HG03460 (cell line): Measurements from ENCODE around the gene HLA-DPA1.

Experiments
- ATAC-seq: cut with Tn5 transposase; IDR thresholded peaks from one replicate; pipeline ENCODE4 v1.9.1; 2021; ENCODE audit not compliant: unreplicated experiment

The HLA-DPA1 gene

DNA sequence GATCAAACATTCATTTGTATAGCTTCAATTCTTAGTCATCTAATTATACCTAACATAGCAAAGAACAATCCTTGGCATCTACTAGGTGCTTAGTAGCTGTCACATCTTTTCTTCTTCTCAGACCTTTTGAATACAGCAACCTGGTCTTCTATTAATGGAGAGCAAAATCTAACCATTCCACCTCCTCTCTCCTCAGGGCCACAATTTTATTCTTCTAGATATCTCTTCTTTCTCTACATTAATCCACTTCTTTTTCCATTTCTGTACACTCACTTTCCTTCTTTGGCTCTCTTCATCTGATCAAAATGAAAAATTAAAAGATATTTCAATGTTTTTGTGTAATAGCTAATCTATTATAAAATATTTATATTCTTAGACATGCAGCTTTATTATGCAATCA lies 55.0 kb downstream of the HLA-DPA1 start:
- ATAC-seq, result no peak

DNA sequence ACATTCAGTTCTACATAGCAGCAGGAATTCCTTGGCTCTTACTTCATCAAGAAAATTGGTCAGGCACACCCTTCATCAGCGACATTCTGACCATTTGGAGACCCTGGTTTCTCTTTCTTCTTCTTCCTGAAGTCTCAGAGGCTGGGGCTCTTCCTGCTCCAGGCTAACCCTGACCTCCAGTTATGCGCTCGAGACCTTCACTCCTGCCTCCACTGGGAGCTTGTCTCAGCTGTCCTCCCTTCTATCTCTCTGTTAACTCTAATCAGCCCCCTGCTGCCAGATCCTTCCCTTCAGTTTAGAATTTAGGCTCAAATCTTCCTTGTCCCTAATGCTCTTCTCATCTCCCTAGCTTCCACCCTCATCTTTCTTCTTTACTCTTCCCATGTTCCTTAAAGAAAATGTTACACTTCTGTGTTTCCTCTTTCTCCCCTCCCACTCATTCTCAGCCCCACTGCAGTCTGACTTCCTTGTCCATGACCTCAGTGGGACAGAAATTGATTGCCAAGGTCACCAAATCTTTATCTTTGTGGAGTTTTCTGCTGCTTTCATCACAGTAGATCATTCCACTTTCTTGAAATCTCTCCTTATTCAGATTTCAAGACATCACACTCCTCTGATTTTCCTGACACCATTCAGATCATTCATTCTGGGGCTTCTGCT lies 55.6 kb downstream of the HLA-DPA1 start:
- no peak for ATAC-seq

DNA sequence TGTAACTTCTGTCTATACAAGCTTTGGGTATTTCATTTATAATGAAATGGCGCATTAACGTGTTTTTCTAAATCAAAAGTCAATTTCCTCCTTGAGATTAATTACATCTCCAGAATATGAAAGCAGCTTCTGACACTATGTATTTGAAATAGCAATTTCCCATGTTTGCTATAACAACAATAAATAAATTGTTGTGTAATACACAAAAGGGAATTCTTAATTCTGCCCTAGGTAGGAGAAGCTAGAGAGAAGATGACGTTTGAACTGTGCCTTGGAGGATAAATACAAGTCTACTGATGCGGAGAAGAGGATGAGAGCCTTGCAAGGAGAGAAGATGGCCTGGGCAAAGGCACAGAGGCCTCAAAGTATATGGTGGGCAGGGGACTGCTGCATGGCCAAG lies 56.4 kb downstream of the HLA-DPA1 start:
- no peak for ATAC-seq

DNA sequence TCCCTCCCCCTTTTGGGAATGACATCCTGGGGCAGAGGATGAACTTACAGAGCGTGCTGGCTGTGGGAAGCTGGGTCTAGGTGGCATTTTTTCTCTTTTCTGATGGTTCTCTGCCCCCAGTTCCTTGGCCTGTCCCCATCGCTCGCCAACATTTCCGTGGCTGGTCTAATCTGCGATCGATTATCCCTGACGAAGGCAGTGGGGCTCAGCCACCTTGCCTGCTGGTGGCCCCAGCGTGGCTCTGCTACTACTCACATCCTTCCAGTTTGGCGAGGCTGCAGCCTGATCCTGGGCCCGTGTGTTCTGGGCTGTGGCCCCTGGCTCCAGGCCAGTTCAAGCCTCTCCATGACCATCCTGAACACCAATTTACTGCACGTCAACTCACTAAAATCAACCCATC lies 57.7 kb downstream of the HLA-DPA1 start:
- ATAC-seq, result no peak

DNA sequence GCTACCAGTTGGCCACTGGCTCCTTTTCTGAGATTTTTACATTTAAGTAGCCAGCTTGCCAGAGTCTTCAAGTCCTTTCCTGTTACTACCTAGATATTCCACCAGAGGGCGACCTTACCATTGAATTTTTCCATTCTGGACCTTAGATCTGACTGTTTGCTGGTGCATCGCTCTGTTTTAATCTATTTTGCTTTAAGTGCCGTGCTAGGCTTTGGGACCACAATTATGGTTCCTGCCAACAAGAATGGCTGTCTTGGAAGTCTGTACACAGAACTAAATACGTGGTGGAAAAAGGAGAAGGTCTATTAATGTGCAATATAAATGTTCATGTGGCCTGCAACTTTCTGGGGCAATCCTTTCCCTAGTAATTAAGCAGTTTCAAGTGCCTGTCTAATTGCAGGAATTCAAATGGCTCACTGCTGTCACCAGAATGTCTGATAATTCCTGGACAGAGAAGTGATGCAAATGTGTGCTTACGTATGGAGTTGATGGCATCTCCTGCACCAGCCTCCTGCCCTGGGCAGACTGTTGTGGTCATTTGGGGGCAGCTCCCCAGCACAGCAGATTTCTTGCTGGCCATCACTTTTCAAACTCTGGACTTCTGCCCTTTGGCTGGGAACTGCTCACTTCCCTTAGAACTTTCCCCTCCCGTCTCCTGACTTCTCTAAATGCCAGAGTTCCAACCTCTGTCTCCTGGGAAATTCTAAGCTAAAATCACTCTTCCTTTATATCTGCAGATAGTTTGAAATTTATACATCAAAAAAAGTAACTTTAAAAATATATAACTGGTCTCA lies 58.4 kb downstream of the HLA-DPA1 start:
- ATAC-seq, result no peak
